Fibroblast of lung (primary cell): ENCODE measurements around the gene DCXR. TPM values are rescaled to one million over a fixed set of nuclear protein-coding genes. Genes with fewer than 3 reads are reported as not detected.

Source experiments
- DNase-seq, 2 donors: peaks; one replicate each; pipeline versions ENCODE4 v3.0.0 to v3.0.0-alpha.2; 2010; ENCODE audit warnings: low read depth in 2 of 2
- H2AFZ ChIP-seq: 2 replicates; pipeline ENCODE4 v1.5.1; 2012; ENCODE audit warnings: low read length, control low read depth, inconsistent platforms
- H3K27ac ChIP-seq: 2 replicates; pipeline ENCODE4 v1.5.1; 2011; ENCODE audit warnings: low read length, control low read depth; ENCODE audit not compliant: insufficient read depth
- H3K27me3 ChIP-seq: 2 replicates; pipeline ENCODE4 v1.5.1; 2011; ENCODE audit warnings: mild to moderate bottlenecking, low read length; ENCODE audit not compliant: control insufficient read depth, insufficient read depth
- H3K36me3 ChIP-seq: 2 replicates; pipeline ENCODE4 v1.5.1; 2011; ENCODE audit warnings: low read length; ENCODE audit not compliant: control insufficient read depth, insufficient read depth
- H3K4me1 ChIP-seq: 2 replicates; pipeline ENCODE4 v1.5.1; 2011; ENCODE audit warnings: low read length; ENCODE audit not compliant: control insufficient read depth, insufficient read depth; ENCODE audit errors: extremely low read depth
- H3K4me2 ChIP-seq: 2 replicates; pipeline ENCODE4 v1.5.1; 2011; ENCODE audit warnings: low read length, control low read depth; ENCODE audit not compliant: insufficient read depth; ENCODE audit errors: extremely low read depth
- H3K4me3 ChIP-seq, 4 experiments: fragments of 200-600 bp in 1 of 4; sonication (generic) in 1 of 4; replicated peaks in 1 of 4; 2 replicates each; pipeline ENCODE4 v1.5.1; 2011 to 2016; ENCODE audit warnings: low read length in 4 of 4, low read depth in 3 of 4, mild to moderate bottlenecking in 3 of 4, control low read depth in 2 of 4, inconsistent platforms in 1 of 4, mixed read lengths in 1 of 4; ENCODE audit not compliant: insufficient read depth in 1 of 4; ENCODE audit errors: control extremely low read depth in 1 of 4
- H3K79me2 ChIP-seq: 2 replicates; pipeline ENCODE4 v1.5.1; 2012; ENCODE audit warnings: mild to moderate bottlenecking, low read length, inconsistent platforms; ENCODE audit not compliant: control insufficient read depth, insufficient read depth
- H3K9ac ChIP-seq: 2 replicates; pipeline ENCODE4 v1.5.1; 2011; ENCODE audit warnings: mild to moderate bottlenecking, low read length, control low read depth; ENCODE audit not compliant: insufficient read depth
- H3K9me3 ChIP-seq: 2 replicates; pipeline ENCODE4 v1.5.1; 2012; ENCODE audit warnings: low read depth, low read length; ENCODE audit not compliant: control insufficient read depth, insufficient read depth
- H4K20me1 ChIP-seq: 2 replicates; pipeline ENCODE4 v1.5.1; 2011; ENCODE audit warnings: low read length; ENCODE audit not compliant: control insufficient read depth, insufficient read depth; ENCODE audit errors: extremely low read depth
- CTCF ChIP-seq, 2 donors: IDR thresholded peaks in 1 of 2; conservative IDR thresholded peaks in 1 of 2; 1 replicate in 1 of 2; 2 replicates in 1 of 2; pipeline ENCODE4 v1.5.1; 2011 to 2012; ENCODE audit warnings: low read length in 2 of 2, control low read depth in 1 of 2, inconsistent platforms in 1 of 2, low read depth in 1 of 2, mild to moderate bottlenecking in 1 of 2
- EZH2 ChIP-seq: IDR thresholded peaks from 2 replicates; pipeline ENCODE4 v1.5.1; 2012; ENCODE audit warnings: low read length, control low read depth, mild to moderate bottlenecking; ENCODE audit errors: missing control alignments
- polyA plus RNA-seq, 2 donors: library from polyadenylated mRNA; depleted of rRNA in 1 of 2; stranded (reverse) in 1 of 2; unstranded in 1 of 2; fragments of >200 nt; gene quantifications; 2 replicates each; pipeline ENCODE4 v1.2.1, GENCODE V29; 2011 to 2012; ENCODE audit warnings: missing spikeins in 1 of 2
- total RNA-seq: library from RNA; depleted of rRNA; stranded (reverse); fragments of >200 nt; gene quantifications from 2 replicates; pipeline ENCODE4 v1.2.1, GENCODE V29; 2014

Gene DCXR
- total and polyA plus RNA-seq, 2 donors (not counting 1 experiment from before 2014, with no cell fraction given), result 34.8 to 43.6 TPM

GRCh38 chr17:82008258-82008940 lies 29.1 kb downstream of the DCXR start:
- Histone ChIP-seq H4K20me1 (no peaks in the 10 kb centered on the region), H3K36me3 (no peaks in the 10 kb centered on the region)
- no peak for TF ChIP-seq CTCF (conservative IDR thresholded peaks at IDR 0.05 in 1 of 2, IDR thresholded peaks at IDR 0.05 in 1 of 2; ENCODE audit: low read depth in 1 of 2, low read length in 2 of 2)
- TF ChIP-seq EZH2, result no peak

GRCh38 chr17:82007495-82008257 lies 29.8 kb downstream of the DCXR start:
- Histone ChIP-seq H3K27ac (no peak overlapping the region), H3K79me2 (no peaks in the 10 kb centered on the region), H3K36me3 (no peaks in the 10 kb centered on the region), H3K4me1 (peaks cover 30% of the 10 kb centered on the region), H3K27me3 (no peaks in the 10 kb centered on the region), H4K20me1 (no peaks in the 10 kb centered on the region), H3K4me3 (no peak overlapping the region), H3K9me3 (no peaks in the 10 kb centered on the region), H3K9ac (no peak overlapping the region), H2AFZ (no peak overlapping the region), H3K4me2 (no peak overlapping the region)
- TF ChIP-seq CTCF (conservative IDR thresholded peaks at IDR 0.05 in 1 of 2, IDR thresholded peaks at IDR 0.05 in 1 of 2; ENCODE audit: low read depth in 1 of 2, low read length in 2 of 2), result no peak
- TF ChIP-seq EZH2, result no peak
- no peak for DNase-seq

More at GRCh38 chr17:82008258-82008940, 29.1 kb downstream of the DCXR start:
- Histone ChIP-seq H3K4me3 (no peak overlapping the region), H3K27ac (no peak overlapping the region), H3K27me3 (no peaks in the 10 kb centered on the region), H3K4me2 (no peak overlapping the region), H3K9ac (no peak overlapping the region), H3K79me2 (no peaks in the 10 kb centered on the region), H2AFZ (no peak overlapping the region), H3K4me1 (peaks cover 23% of the 10 kb centered on the region), H3K9me3 (no peaks in the 10 kb centered on the region)
- no peak for DNase-seq

GRCh38 chr17:82007228-82007494 lies 30.3 kb downstream of the DCXR start:
- Histone ChIP-seq H3K27me3 (no peaks in the 10 kb centered on the region), H3K9me3 (no peaks in the 10 kb centered on the region), H3K4me3 (no peak overlapping the region), H2AFZ (no peak overlapping the region), H3K36me3 (no peaks in the 10 kb centered on the region), H4K20me1 (no peaks in the 10 kb centered on the region), H3K79me2 (no peaks in the 10 kb centered on the region), H3K4me1 (peaks cover 30% of the 10 kb centered on the region), H3K9ac (no peak overlapping the region), H3K4me2 (no peak overlapping the region), H3K27ac (no peak overlapping the region)
- no peak for DNase-seq
- TF ChIP-seq EZH2 (no peak), CTCF (conservative IDR thresholded peaks at IDR 0.05 in 1 of 2, IDR thresholded peaks at IDR 0.05 in 1 of 2; ENCODE audit: low read depth in 1 of 2, low read length in 2 of 2) (no peak)
